Endothelial cell of umbilical vein (primary cell): ENCODE data around the gene BLVRA. TPM values are rescaled to one million over a fixed set of nuclear protein-coding genes. Genes with fewer than 3 reads are reported as not detected.

Experiments
- Bru-seq: library from RNA; stranded (reverse); fragments of 400-500 nt; gene quantifications from one replicate; lab custom pipeline; 2021; lab: Mats Ljungman, UMichigan
- BruChase-seq, 2 experiments: library from RNA; stranded (reverse); fragments of 400-500 nt; gene quantifications; one replicate each; lab custom pipeline; 2021; lab: Mats Ljungman, UMichigan
- BruUV-seq: library from RNA; stranded (reverse); fragments of 400-500 nt; replicated peaks from 2 replicates; lab custom pipeline; 2021; lab: Mats Ljungman, UMichigan
- CTCF ChIA-PET: fragments of 300-600, 350-600 bp; sonication (Branson Sonifier 250); formaldehyde crosslinking; loops from one replicate; lab custom pipeline; 2021; ENCODE audit warnings: antibody characterized with exemption, inconsistent platforms; lab: Charles Lee
- POLR2A ChIA-PET: fragments of 300-600, 350-600 bp; sonication (Branson Sonifier 250); formaldehyde crosslinking; loops from one replicate; lab custom pipeline; 2021; ENCODE audit warnings: antibody characterized with exemption, inconsistent platforms; lab: Charles Lee
- DNase-seq: peaks from one replicate; pipeline ENCODE4 v3.0.0-alpha.2; 2011; ENCODE audit warnings: low read depth, low spot score
- FAIRE-seq: peaks from 2 replicates; lab custom pipeline; 2011; peaks lifted over from hg19 to GRCh38; lab: Jason Lieb, UNC
- H2AFZ ChIP-seq: 2 replicates; pipeline ENCODE4 v1.6.0; 2012; ENCODE audit warnings: low read depth, low read length, control low read depth, inconsistent platforms
- H3K27ac ChIP-seq: 2 replicates; pipeline ENCODE4 v1.5.1; 2011; ENCODE audit warnings: low read depth, mild to moderate bottlenecking, control low read depth, low read length, moderate library complexity; ENCODE audit not compliant: insufficient read depth
- H3K27me3 ChIP-seq, 2 experiments: 2 replicates each; pipeline versions ENCODE4 v1.6.0 to v1.6.1; 2011; ENCODE audit warnings: low read length in 2 of 2, mixed read lengths in 1 of 2; ENCODE audit not compliant: control insufficient read depth in 2 of 2, insufficient read depth in 2 of 2
- H3K36me3 ChIP-seq, 2 experiments: 2 replicates in 1 of 2; 3 replicates in 1 of 2; pipeline ENCODE4 v1.5.1; 2011; ENCODE audit warnings: low read length in 2 of 2, mild to moderate bottlenecking in 1 of 2, moderate library complexity in 1 of 2; ENCODE audit not compliant: control insufficient read depth in 2 of 2, insufficient read depth in 2 of 2; ENCODE audit errors: extremely low read depth in 1 of 2
- H3K4me1 ChIP-seq: 3 replicates; pipeline ENCODE4 v1.5.1; 2011; ENCODE audit warnings: mild to moderate bottlenecking, low read length; ENCODE audit not compliant: control insufficient read depth, insufficient read depth; ENCODE audit errors: extremely low read depth
- H3K4me2 ChIP-seq: 2 replicates; pipeline ENCODE4 v1.6.1; 2011; ENCODE audit warnings: low read length, control low read depth, mixed read lengths; ENCODE audit not compliant: insufficient read depth
- H3K4me3 ChIP-seq, 3 experiments: fragments of 200-600 bp in 1 of 3; sonication (generic), shearing (Covaris generic) in 1 of 3; replicated peaks in 1 of 3; 2 replicates each; pipeline ENCODE4 v1.5.1; 2011 to 2016; ENCODE audit warnings: control low read depth in 3 of 3, low read length in 3 of 3, mild to moderate bottlenecking in 2 of 3, inconsistent platforms in 1 of 3, low read depth in 1 of 3, moderate library complexity in 1 of 3; ENCODE audit not compliant: insufficient read depth in 1 of 3
- H3K79me2 ChIP-seq: 2 replicates; pipeline ENCODE4 v1.6.0; 2012; ENCODE audit warnings: low read length, inconsistent platforms; ENCODE audit not compliant: control insufficient read depth, insufficient read depth
- H3K9ac ChIP-seq: replicated peaks from 2 replicates; pipeline ENCODE3; 2011; ENCODE audit warnings: low read length, control low read depth; ENCODE audit not compliant: insufficient read depth; ENCODE audit errors: extremely low read depth
- H3K9me1 ChIP-seq: replicated peaks from 3 replicates; pipeline ENCODE4 v1.6.0; 2011; ENCODE audit warnings: mild to moderate bottlenecking, low read length; ENCODE audit not compliant: control insufficient read depth, insufficient read depth; ENCODE audit errors: extremely low read depth
- H3K9me3 ChIP-seq: replicated peaks from 2 replicates; pipeline ENCODE4 v1.5.1; 2012; ENCODE audit warnings: low read length, inconsistent platforms; ENCODE audit not compliant: control insufficient read depth, insufficient read depth
- H4K20me1 ChIP-seq: replicated peaks from 2 replicates; pipeline ENCODE3; 2011; ENCODE audit warnings: mild to moderate bottlenecking, low read length; ENCODE audit not compliant: control insufficient read depth, insufficient read depth; ENCODE audit errors: extremely low read depth
- CTCF ChIP-seq, 2 donors: IDR thresholded peaks; 1 replicate in 1 of 2; 2 replicates in 1 of 2; pipeline ENCODE4 v1.5.1; 2011; ENCODE audit warnings: low read length in 2 of 2, mild to moderate bottlenecking in 2 of 2, moderate library complexity in 2 of 2, control low read depth in 1 of 2, inconsistent platforms in 1 of 2, low read depth in 1 of 2; ENCODE audit not compliant: insufficient read depth in 1 of 2; ENCODE audit errors: extremely low read depth in 1 of 2
- EZH2 ChIP-seq: IDR thresholded peaks from 2 replicates; pipeline ENCODE4 v1.6.1; 2012; ENCODE audit warnings: borderline replicate concordance, low read depth, mild to moderate bottlenecking, moderate library complexity, low read length, inconsistent platforms; ENCODE audit not compliant: severe bottlenecking
- FOS ChIP-seq: IDR thresholded peaks from 2 replicates; pipeline ENCODE4 v1.6.1; 2011; ENCODE audit warnings: mild to moderate bottlenecking, low read length, moderate library complexity, borderline replicate concordance; ENCODE audit not compliant: insufficient read depth
- GATA2 ChIP-seq: IDR thresholded peaks from 2 replicates; pipeline ENCODE4 v1.7.0; 2011; ENCODE audit warnings: low read depth, mild to moderate bottlenecking, moderate library complexity, mixed read lengths, low read length; ENCODE audit not compliant: insufficient read length, insufficient read depth
- JUN ChIP-seq: IDR thresholded peaks from 2 replicates; pipeline ENCODE4 v1.6.1; 2011; ENCODE audit warnings: borderline replicate concordance, low read depth; ENCODE audit not compliant: insufficient read length, insufficient read depth
- MAX ChIP-seq: IDR thresholded peaks from 2 replicates; pipeline ENCODE4 v1.6.1; 2011; ENCODE audit not compliant: insufficient read depth, insufficient read length
- MYC ChIP-seq: IDR thresholded peaks from one replicate; pipeline ENCODE4 v1.6.1; 2011; ENCODE audit warnings: mild to moderate bottlenecking, low read depth, low read length
- POLR2A ChIP-seq: IDR thresholded peaks from 2 replicates; pipeline ENCODE4 v1.6.1; 2012; ENCODE audit warnings: low read depth, mild to moderate bottlenecking, control low read depth, low read length
- POLR2AphosphoS5 ChIP-seq: IDR thresholded peaks from 2 replicates; pipeline ENCODE4 v1.6.1; 2012; ENCODE audit warnings: low read depth, mild to moderate bottlenecking, control low read depth, low read length, moderate library complexity; ENCODE audit not compliant: insufficient read depth
- dilution Hi-C: fragments of 300-500 bp; cut with MboI; formaldehyde crosslinking; loops from one replicate; pipeline ENCODE4 v1.15.0; 2019; ENCODE audit warnings: low sequenced_read_pairs; ENCODE audit not compliant: extremely low pct_ligation_motif_present
- intact Hi-C: fragments of 100-400 bp; cut with micrococcal nuclease; formaldehyde crosslinking; loops from one replicate; pipeline ENCODE4 v1.10.0; 2022
- long read RNA-seq: library from polyadenylated mRNA; stranded (forward); transcript quantifications from one replicate; pipeline ENCODE4 v2.0.0, GENCODE V29; 2021
- polyA minus RNA-seq, 3 experiments: library from RNA; depleted of rRNA, polyadenylated mRNA; stranded (reverse); fragments of >200 nt; gene quantifications; 1 replicate in 1 of 3; 2 replicates in 2 of 3; pipeline ENCODE4 v1.2.3, GENCODE V29; 2011
- polyA plus RNA-seq, 4 experiments: library from polyadenylated mRNA; depleted of rRNA in 3 of 4; stranded (reverse) in 3 of 4; unstranded in 1 of 4; fragments of >200 nt; gene quantifications; 2 replicates each; pipeline versions ENCODE4 v1.2.1 to v1.2.3, GENCODE V29; 2011 to 2012; ENCODE audit warnings: missing spikeins in 1 of 4
- total RNA-seq: library from RNA; stranded (reverse); gene quantifications from 2 replicates; pipeline ENCODE4 v1.2.3, GENCODE V29; 2021

Gene BLVRA, protein sequence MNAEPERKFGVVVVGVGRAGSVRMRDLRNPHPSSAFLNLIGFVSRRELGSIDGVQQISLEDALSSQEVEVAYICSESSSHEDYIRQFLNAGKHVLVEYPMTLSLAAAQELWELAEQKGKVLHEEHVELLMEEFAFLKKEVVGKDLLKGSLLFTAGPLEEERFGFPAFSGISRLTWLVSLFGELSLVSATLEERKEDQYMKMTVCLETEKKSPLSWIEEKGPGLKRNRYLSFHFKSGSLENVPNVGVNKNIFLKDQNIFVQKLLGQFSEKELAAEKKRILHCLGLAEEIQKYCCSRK
- total RNA-seq (34.5 and 38.2 TPM in 2 replicates), polyA plus RNA-seq (15.8 and 24.0 TPM in 2 replicates), polyA minus RNA-seq (19.7 and 41.2 TPM in 2 replicates), Bru-seq, nascent RNA (percentile 55 among the genes with signal in this experiment), BruChase-seq, experiment 1, labeled RNA remaining after a 6-hour chase (percentile 52 among the genes with signal in this experiment), BruChase-seq, experiment 2, labeled RNA remaining after a 2-hour chase (percentile 44 among the genes with signal in this experiment)
- 41.0 and 45.8 TPM in 2 replicates for polyA plus RNA-seq (2011; cell fraction: cytosol; rRNA removed)
- polyA plus RNA-seq (2011; cell fraction: nucleus; rRNA removed), result 14.3 and 18.4 TPM in 2 replicates
- 39.7 and 46.6 TPM in 2 replicates for polyA plus RNA-seq (2012)
- polyA minus RNA-seq (2011; cell fraction: cytosol; rRNA and poly(A)+ RNA removed), result 17.2 TPM
- 3.4 and 3.5 TPM in 2 replicates for polyA minus RNA-seq (2011; cell fraction: nucleus; rRNA and poly(A)+ RNA removed)
- long read RNA-seq, transcript BLVRA-201 (8 exons, 1,071 nt), result major isoform, 167 of 189 reads
- long read RNA-seq, transcript BLVRA-202 (9 exons, 1,161 nt), result minor isoform, 14 of 189 reads
- long read RNA-seq, partial matches to known transcripts, result 4 of 189 reads
- long read RNA-seq, other reads (novel, unspliced or antisense), result 4 of 189 reads

- H4K20me1 ChIP-seq, result no peaks in the 10 kb centered on the region
- no peaks in the 10 kb centered on the region for H3K36me3 ChIP-seq
- peaks cover 4% of the 10 kb centered on the region for H3K4me1 ChIP-seq
- dilution Hi-C loops (no loop called here), intact Hi-C loops (no loop called here)
- peak within 1 kb of the TSS; percentile 1 for H3K27ac ChIP-seq
- H3K9me3 ChIP-seq, result no peaks in the 10 kb centered on the region
- CTCF ChIA-PET, result interaction anchor here (0.7 to 1.2 kb wide), 2 partner anchors 9 to 175 kb away, joined by 3 read pairs; partner anchors contain the start of gene STK17A
- H3K4me3 ChIP-seq, result peak within 1 kb of the TSS; percentile 49 to 72 (median 68)
- DNase-seq (peak; percentile 56), FAIRE-seq (peak; percentile 66)
- H2AFZ ChIP-seq, result peak within 1 kb of the TSS; percentile 45
- peaks cover 0 to 3% of the 10 kb centered on the region in 2 experiments for H3K27me3 ChIP-seq
- POLR2A ChIA-PET, result interaction anchor here (1.5 kb wide), 1 partner anchor 176 kb away, joined by 3 read pairs; the partner anchor contains the start of gene STK17A
- H3K9me1 ChIP-seq, result no peaks in the 10 kb centered on the region
- peak within 1 kb of the TSS; percentile 50 for H3K9ac ChIP-seq
- BruUV-seq, result no TSS peak
- peak within 1 kb of the TSS; percentile 91 for H3K4me2 ChIP-seq
- H3K79me2 ChIP-seq, result no peaks in the 10 kb centered on the region
- TF ChIP-seq MYC (no peak), CTCF (IDR thresholded peaks at IDR 0.05; ENCODE audit: extremely low read depth in 1 of 2, insufficient read depth in 1 of 2, low read depth in 1 of 2, low read length in 2 of 2) (no peak), JUN (no peak), GATA2 (no peak), POLR2AphosphoS5 (no peak), EZH2 (no peak), MAX (no peak), FOS (no peak), POLR2A (no peak)
These were observed at the start of gene BLVRA for GRCh38 chr7:43758029-43758821. TSS of gene BLVRA (plus strand) at chr7:43758680. CDS start at chr7:43771159, 12,479 bp downstream.
